Mesothelial cell of epicardium (in vitro differentiated cells): Measurements from ENCODE around the gene LEMD2. TPM values are rescaled to one million over a fixed set of nuclear protein-coding genes. Genes with fewer than 3 reads are reported as not detected.

Experiments
- DNase-seq, 2 experiments: peaks; one replicate each; pipeline ENCODE4 v3.0.0; 2021; ENCODE audit warnings: low spot score in 2 of 2; ENCODE audit not compliant: unreplicated experiment in 2 of 2
- H3K27ac Mint-ChIP-seq: 2 replicates; pipeline ENCODE4 v1.8.0; 2021; ENCODE audit warnings: mixed read lengths
- H3K27me3 Mint-ChIP-seq: 2 replicates; pipeline ENCODE4 v1.8.0; 2021; ENCODE audit warnings: low read depth, mixed read lengths
- H3K36me3 Mint-ChIP-seq: 2 replicates; pipeline ENCODE4 v1.8.0; 2021; ENCODE audit warnings: mixed read lengths
- H3K4me1 Mint-ChIP-seq: 2 replicates; pipeline ENCODE4 v1.8.0; 2021; ENCODE audit warnings: mixed read lengths
- H3K4me3 Mint-ChIP-seq: 2 replicates; pipeline ENCODE4 v1.8.0; 2021; ENCODE audit warnings: mild to moderate bottlenecking, moderate library complexity, mixed read lengths
- H3K9me3 Mint-ChIP-seq: 2 replicates; pipeline ENCODE4 v1.8.0; 2021; ENCODE audit warnings: mixed read lengths
- CTCF ChIP-seq: fragments of 200-600 bp; sonication (generic); IDR thresholded peaks from one replicate; pipeline ENCODE4 v1.5.0; 2021; ENCODE audit warnings: antibody characterized with exemption; ENCODE audit not compliant: unreplicated experiment
- total RNA-seq: library from RNA; stranded (reverse); gene quantifications from 3 replicates; pipeline ENCODE4 v1.2.1, GENCODE V29; 2021

Gene LEMD2
- total RNA-seq, 1 donor from 2014 or later: 85.3 TPM

DNA sequence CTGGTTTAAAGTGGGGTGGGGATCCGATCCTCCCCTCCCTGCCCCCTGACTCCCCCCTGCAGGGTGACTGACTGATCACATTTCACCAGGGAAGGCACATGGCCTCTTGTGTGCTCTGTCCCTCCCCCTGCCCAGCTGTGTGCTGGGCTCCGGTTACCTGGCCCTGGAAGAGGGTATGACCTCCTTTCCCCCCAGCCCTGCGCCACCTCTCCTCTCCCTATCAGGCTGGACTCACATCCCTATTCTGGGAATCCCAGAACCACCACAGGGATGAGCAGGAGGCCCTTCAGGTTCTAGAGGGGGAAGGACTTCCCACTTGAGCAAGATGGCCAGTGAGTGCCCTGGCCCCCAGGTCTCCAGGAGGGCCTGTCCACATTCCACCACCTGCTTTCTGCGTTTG is 40.1 kb downstream of the LEMD2 start:
- Mint-ChIP-seq H3K4me3 (no peak overlapping the region), H3K27ac (no peak overlapping the region), H3K27me3 (no peaks in the 10 kb centered on the region), H3K9me3 (no peaks in the 10 kb centered on the region), H3K36me3 (no peaks in the 10 kb centered on the region), H3K4me1 (peaks cover 48% of the 10 kb centered on the region)
- TF ChIP-seq CTCF: no peak
- DNase-seq: no peak

- Mint-ChIP-seq H3K9me3 (no peaks in the 10 kb centered on the region), H3K27ac (no peak overlapping the region), H3K4me3 (no peak overlapping the region), H3K27me3 (no peaks in the 10 kb centered on the region), H3K4me1 (peaks cover 54% of the 10 kb centered on the region), H3K36me3 (no peaks in the 10 kb centered on the region)
- no peak for TF ChIP-seq CTCF
- DNase-seq: no peak
These were observed 41.1 kb downstream of the LEMD2 start for GRCh38 chr6:33747823-33748222.

DNA sequence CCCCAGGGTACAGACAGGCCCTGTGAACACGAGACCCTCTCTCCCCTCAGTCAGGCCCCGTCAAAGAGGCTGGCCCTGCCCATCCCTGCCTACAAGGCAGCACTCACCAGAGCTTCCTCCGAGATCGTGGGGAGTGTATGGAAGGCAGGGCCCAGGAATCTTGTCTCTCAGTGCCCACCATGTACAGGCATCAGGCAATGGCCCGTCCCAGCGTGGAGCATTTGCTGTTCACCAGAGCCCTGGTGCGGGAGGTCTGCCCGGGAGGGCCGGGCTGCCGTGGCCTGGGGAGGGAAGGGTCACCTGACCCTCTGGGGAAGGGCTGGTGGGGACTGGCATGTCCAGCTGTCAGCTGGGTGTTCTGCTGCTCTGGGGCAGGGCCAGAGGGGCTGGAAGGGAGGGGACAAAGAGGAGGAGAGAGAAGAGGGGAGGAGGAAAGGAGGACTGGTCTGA is 42.3 kb downstream of the LEMD2 start, which contains the start of gene IP6K3:
Gene IP6K3, minus strand, starts transcription at position 255 of the 450 bp plus-strand sequence. CDS start 11,429 bp downstream, outside the sequence.
- no peak for DNase-seq

DNA sequence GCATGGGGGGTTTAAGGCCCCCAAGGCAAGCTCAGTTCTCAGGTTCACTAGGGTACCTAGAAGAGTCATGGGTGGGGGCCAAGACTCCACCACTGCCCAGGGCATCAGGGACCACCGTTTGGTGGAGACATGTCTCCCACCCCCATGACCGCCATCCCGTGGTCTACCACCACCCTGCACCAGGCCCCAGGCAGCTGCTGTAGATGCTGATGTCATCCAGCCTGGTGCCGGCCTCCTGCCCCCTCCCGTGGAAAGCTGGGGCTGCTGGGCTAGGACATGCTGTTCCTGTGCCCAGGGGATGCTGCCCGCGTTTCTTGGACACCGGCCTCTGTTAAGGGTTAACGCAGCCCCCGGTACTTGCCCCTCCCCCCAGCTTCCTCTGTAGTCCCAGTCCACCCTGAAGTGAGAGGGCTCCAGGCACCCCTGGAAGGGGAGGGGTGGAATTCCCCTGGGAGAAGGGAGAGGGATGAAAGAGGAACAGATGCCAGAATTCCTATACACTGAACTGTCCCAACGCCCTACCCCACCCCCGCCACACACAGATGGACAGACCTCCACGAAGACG is 42.8 kb downstream of the LEMD2 start:
- TF ChIP-seq CTCF: no peak
- Mint-ChIP-seq H3K4me3 (no peak overlapping the region), H3K36me3 (no peaks in the 10 kb centered on the region), H3K4me1 (peaks cover 50% of the 10 kb centered on the region), H3K9me3 (no peaks in the 10 kb centered on the region), H3K27me3 (no peaks in the 10 kb centered on the region), H3K27ac (peak overlapping the region; percentile 52)
- DNase-seq: no peak

More for the DNA sequence above, 42.3 kb downstream of the LEMD2 start, which contains the start of gene IP6K3:
- Mint-ChIP-seq H3K4me3 (no peak within 1 kb of the TSS), H3K36me3 (no peaks in the 10 kb centered on the region), H3K9me3 (no peaks in the 10 kb centered on the region), H3K27me3 (no peaks in the 10 kb centered on the region), H3K27ac (peak within 1 kb of the TSS; percentile 52), H3K4me1 (peaks cover 54% of the 10 kb centered on the region)
- no peak for TF ChIP-seq CTCF

DNA sequence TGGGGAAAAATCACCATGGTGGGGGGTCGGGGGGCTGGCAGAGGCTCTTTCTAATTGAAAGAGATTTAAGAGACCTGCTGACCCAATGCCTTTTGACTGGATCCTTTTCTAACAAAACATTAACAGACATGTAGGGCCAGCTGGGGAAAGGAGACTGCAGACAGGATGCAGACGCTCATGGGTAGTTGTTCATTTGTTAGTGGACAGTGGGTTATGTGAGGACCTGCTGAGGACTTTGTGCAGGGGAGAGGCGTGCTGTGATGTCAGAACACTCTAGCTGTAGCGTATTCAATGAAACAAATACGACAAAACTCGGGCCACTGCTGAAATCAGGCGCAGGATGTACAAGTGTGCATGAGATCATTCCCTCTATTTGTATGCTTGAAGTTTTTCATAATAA is 43.4 kb downstream of the LEMD2 start:
- H3K4me1 Mint-ChIP-seq: peaks cover 45% of the 10 kb centered on the region
- TF ChIP-seq CTCF: no peak
- no peaks in the 10 kb centered on the region for H3K36me3 Mint-ChIP-seq
- DNase-seq: no peak
- no peaks in the 10 kb centered on the region for H3K9me3 Mint-ChIP-seq
- no peak overlapping the region for H3K4me3 Mint-ChIP-seq
- H3K27ac Mint-ChIP-seq: peak overlapping the region; percentile 52
- H3K27me3 Mint-ChIP-seq: no peaks in the 10 kb centered on the region
